GM18508 (cell line): Measurements from ENCODE around the gene HHATL.

ENCODE experiments used
- ATAC-seq: cut with Tn5 transposase; IDR thresholded peaks from one replicate; pipeline ENCODE4 v1.9.1; 2021; ENCODE audit warnings: moderate number of reproducible peaks; ENCODE audit not compliant: insufficient read depth, unreplicated experiment

The HHATL gene, protein sequence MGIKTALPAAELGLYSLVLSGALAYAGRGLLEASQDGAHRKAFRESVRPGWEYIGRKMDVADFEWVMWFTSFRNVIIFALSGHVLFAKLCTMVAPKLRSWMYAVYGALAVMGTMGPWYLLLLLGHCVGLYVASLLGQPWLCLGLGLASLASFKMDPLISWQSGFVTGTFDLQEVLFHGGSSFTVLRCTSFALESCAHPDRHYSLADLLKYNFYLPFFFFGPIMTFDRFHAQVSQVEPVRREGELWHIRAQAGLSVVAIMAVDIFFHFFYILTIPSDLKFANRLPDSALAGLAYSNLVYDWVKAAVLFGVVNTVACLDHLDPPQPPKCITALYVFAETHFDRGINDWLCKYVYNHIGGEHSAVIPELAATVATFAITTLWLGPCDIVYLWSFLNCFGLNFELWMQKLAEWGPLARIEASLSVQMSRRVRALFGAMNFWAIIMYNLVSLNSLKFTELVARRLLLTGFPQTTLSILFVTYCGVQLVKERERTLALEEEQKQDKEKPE

GRCh38 chr3:42702066-42702951 is at the start of gene HHATL:
Gene HHATL, minus strand, starts transcription at chr3:42702798. Its CDS starts 1,972 bp downstream, at chr3:42700826.
- ATAC-seq: no peak

DNA sequence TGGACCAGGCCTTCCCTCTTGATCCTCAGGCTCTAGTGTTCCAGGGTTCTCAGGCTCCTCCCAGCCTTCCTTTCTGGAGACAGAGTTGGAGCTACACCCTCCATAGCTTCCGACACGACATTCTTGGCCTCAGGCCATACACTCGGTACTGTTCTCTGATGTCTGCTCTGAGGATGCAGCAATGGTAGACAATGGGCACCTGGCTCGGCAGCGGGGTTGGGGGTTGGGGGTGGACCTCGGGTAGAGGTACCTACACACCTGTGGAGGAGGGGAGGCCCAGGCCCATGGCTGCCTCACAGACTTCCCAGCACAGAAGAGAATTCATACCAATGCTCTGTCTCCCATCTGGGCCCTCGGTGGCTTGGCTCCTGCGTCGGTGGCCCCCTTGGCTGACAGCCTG is 49.0 kb upstream of the HHATL start:
- no peak for ATAC-seq

- no peak for ATAC-seq
These were observed 48.2 kb upstream of the HHATL start for GRCh38 chr3:42750834-42751233.

DNA sequence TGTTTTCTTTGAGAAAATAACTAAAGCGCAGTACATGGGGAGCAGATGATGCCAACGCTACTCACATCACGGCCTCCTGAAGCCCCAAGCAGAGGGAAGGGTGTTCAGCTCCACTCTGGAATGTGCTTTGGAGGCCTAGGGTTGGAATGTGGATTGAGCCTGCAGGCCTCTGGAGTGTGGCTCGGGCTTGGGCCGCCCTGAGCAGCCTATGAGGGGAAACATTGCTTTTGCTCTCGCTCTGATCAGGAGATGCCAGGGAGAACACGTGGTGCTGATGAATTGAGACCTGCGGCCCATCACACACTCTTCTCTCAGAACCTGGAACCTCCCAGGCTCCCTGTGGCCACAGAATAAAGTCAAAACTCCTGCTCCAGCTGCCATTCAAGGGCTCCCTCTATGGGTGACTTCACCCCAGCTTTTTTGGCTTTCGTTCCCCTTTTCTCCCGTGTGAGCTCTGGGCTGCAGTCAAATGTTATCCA is 47.2 kb upstream of the HHATL start:
- no peak for ATAC-seq

DNA sequence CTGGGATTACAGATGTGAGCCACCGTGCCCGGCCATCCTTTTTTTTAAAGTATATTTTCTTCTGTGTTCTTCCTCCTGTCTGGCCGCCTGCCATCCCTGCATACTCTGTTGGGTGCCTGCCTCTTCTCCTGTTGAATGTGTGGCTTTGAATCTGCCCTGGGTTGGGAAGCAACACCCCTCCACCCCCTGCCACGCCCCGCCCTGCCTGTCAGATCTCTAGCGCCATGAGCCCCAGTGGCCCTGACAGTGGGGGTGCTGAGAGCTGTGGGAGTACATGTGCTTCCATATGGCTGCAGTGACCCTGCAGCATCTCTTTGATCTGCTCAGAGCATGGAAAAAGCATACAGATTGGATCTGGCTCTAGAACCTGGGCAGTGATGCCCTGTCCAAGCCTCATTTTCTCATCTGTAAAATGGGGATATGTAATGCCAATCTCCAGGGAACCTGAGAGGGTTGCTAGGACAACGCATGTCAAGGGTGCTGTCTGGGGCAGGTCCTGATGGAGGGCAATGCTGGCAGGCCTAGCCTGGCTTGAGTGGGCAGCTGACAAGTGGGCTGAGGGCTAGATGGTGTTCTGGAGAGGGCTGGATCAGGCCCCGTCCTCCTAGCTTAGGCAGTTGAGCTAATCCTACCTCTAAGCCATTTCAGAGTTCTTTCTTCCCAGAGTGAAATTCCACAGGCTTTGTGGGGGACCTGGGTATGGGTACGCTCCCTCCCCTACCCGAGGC is 46.6 kb upstream of the HHATL start:
- ATAC-seq: no peak

GRCh38 chr3:42747581-42747980 is 45.0 kb upstream of the HHATL start:
- no peak for ATAC-seq

GRCh38 chr3:42746455-42747450 is 44.2 kb upstream of the HHATL start:
- no peak for ATAC-seq

DNA sequence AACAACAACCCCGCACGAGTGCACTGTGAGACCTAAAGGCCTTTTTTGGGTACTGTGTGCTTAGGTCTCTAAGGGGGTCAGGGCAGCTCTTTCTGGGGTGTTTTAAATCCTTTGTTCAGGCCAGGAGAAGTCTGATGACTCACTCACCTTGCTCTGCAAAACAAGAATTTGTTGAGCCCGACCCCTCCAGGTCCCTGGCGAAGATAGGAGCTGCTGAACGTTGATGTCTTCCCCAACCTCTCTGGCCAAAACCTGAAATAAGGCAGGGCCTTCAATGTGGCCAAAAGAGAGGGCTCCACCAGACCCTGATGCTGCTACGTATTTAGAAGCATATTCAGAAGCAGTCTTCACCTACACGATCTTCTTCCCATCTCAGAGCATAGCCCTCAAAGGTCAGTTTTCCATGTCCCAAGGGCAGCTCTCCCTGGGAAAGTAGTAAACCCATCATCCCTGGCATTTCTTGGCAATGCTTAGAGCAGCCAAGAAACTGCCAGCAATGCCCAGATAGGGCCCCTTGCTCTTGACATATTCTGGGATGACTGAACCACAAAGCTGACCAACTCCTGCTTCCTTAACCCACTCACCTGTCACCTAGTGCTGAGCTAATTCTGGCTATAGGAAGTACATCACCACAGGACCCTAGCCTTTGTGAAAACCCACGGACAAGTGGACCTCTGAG is 43.3 kb upstream of the HHATL start:
- no peak for ATAC-seq

DNA sequence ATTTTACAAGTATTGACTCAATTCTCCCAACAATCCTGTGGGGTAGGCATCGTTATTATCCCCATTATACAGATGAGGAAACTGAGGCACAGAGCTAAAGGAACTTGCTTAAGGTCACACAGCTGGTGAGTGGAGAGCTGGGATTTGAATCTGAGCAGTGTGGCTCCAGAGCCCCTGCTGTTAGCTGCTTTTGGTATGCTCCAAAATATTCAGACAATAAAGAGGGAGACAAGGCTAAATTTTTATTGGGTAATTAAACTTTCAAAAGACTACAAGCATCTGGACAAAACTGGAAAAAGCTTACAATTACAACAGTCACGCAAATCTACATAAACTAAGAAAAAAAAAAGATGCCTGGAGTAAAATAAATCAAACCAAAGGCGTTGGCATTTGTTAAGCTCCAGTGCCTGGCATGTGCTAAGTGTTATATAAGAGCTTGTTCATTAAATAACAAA is 42.7 kb upstream of the HHATL start:
- ATAC-seq: no peak

DNA sequence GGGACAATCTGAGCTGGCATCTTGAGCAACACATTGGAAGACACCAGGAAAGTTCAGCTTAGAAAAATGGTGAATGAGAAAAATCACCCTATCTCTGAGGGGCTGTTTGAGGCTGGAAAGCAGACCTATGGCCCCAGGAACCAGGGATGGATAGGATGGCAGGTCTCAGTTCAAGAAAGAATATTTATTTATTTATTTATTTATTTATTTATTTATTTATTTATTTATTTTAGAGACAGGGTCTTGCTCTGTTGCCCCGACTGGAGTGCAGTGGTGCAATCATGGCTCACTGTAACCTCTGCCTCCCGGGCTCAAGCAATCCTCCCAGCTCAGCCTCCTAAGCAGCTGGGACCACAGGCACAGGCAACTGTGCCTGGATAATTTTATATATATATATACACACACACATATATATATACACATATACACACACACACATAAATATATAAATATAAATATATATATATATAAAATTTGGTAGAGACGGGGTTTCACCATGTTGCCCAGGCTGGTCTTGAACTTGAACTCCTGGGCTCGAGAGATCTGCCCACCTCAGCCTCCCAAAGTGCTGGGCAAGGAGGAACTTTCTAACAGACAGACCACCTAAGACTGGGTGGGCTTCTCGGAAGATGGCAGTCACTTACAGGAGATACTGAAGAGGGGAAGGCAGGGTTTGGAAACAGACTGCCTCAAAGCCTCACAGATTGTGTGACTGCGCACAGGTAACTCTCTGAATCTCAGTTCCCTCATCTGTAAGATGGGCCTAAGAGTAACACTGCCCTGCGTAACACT is 40.8 kb upstream of the HHATL start:
- ATAC-seq: no peak

- no peak for ATAC-seq
These were observed 40.1 kb upstream of the HHATL start for GRCh38 chr3:42742688-42743087.

GRCh38 chr3:42742259-42742658 is 39.7 kb upstream of the HHATL start:
- no peak for ATAC-seq

GRCh38 chr3:42741796-42742195 is 39.2 kb upstream of the HHATL start:
- ATAC-seq: no peak

DNA sequence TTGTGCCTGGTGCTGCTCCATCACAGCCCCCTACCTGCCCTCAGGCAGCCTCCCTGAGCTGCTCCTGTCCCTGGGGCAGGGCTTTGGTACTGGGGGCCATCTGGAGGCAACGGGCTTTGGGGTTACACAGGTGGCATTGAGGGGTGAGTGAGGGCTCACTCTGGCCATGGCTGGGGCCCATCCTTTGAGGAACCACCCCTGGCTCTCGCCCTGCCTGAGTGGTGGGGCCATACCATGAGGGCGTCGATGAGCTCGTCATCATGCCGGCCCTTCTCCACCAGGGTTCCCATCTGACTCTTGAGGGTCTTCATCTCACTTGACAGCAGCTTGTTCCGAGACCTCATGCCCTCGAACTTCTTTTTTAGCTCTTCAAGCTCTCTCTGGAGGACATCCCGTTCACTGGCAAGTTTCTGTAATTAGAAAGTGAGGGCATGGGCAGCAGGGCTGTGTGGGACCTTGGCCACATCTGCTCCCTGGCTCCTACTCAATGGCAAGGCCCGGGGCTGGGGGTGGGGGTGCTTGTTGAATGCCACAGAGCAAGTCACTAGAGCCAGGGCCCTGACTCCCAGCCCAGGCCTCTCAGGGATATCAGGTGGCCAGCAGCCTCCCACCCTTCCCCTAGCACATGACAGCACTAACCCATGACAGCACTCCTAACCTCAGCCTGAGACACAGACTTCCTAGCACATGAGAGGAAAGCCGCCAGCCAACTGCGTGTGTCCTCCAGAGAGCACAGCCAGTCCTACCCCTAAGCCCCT is 37.0 kb upstream of the HHATL start:
- no peak for ATAC-seq

DNA sequence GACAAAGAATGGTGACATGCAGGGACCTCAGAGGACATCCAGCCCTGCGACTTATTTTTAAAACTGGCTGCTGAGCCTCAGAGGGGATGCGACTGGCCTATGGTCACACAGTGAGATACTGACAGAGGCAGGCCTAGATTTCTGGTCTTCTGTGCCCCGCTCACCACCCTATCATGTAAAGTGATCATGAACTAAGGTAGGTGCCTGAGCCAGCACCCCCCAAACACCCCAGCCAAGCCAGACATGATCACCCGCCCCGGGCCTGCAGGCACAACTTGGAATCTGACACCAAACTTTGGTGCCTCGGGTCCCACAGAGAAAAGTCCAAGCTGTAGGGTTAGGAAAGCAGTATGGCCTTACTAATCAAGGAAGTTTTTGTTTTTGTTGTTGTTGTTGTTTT is 33.9 kb upstream of the HHATL start:
- ATAC-seq: no peak

DNA sequence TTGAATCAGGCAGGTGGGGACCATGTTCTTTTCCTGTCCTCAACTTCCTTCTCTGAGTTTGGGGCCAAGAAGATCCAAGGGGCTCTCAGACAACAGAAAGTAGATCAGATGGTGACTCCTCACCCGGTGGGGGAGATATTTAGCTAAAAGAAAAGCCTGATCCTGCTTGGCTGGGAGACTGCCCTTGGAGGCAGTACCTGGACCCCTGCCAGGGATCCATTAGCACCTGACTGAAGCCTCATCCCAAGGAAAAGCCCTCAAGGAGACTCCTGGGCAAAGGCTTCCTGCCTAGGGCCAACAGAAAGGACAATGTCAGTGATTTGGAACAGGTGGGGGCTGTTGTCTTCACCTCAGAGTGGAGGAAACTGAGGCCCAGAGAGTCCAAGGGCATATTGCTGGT is 33.5 kb upstream of the HHATL start:
- no peak for ATAC-seq

GRCh38 chr3:42735615-42736014 is 33.0 kb upstream of the HHATL start:
- no peak for ATAC-seq
